GM12891 (cell line): Measurements from ENCODE around the gene H2AZ2.
"Not testable (repeated sequence)": the region's sequence is repeated elsewhere in the genome, so short reads cannot be mapped to it uniquely, and the experiment has no call there.

Experiments
- DNase-seq: peaks from one replicate; pipeline ENCODE4 v3.0.0; 2011; ENCODE audit warnings: low spot score; ENCODE audit not compliant: insufficient read length
- FAIRE-seq: peaks from 2 replicates; lab custom pipeline; 2011; peaks lifted over from hg19 to GRCh38; lab: Jason Lieb, UNC
- PAX5 ChIP-seq: IDR thresholded peaks from 2 replicates; pipeline ENCODE4 v1.6.1; 2011; ENCODE audit warnings: low read length, moderate library complexity, mild to moderate bottlenecking; ENCODE audit not compliant: insufficient read depth, severe bottlenecking
- POLR2A ChIP-seq: IDR thresholded peaks from 2 replicates; pipeline ENCODE4 v1.6.1; 2011; ENCODE audit warnings: low read depth, low read length, control low read depth
- POLR2AphosphoS5 ChIP-seq: IDR thresholded peaks from 2 replicates; pipeline ENCODE4 v1.6.1; 2011; ENCODE audit warnings: low read depth, low read length, control low read depth
- POU2F2 ChIP-seq: IDR thresholded peaks from 2 replicates; pipeline ENCODE4 v1.6.1; 2011; ENCODE audit warnings: low read depth, mild to moderate bottlenecking, control low read depth, low read length, moderate library complexity
- SPI1 ChIP-seq: IDR thresholded peaks from 2 replicates; pipeline ENCODE4 v1.6.1; 2011; ENCODE audit warnings: low read depth, low read length, control low read depth
- TAF1 ChIP-seq: IDR thresholded peaks from 2 replicates; pipeline ENCODE4 v1.6.1; 2011; ENCODE audit warnings: low read depth, low read length, control low read depth

The H2AZ2 gene

DNA sequence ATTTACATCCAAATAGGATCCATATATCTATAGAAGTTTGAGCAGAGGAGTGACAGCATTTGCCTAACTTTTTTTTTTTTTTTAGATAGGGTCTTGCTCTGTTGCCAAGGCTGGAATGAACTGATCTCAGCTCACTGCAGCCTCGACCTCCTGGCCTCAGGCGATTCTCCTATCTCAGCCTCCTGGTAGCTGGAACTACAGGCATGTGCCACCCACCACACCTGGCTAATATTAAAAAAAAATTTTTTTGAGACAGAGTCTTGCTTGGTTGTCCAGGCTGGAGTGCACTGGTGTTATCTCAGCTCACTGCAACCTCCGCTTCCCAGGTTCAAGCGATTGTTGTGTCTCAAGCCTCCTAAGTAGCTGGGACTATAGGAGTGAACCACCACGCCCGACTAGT, 36.3 kb downstream of the H2AZ2 start:
- DNase-seq (no peak), FAIRE-seq (no peak)
- no peak for TF ChIP-seq POU2F2
- TF ChIP-seq POLR2A: no peak
- TF ChIP-seq PAX5: no peak
- no peak for TF ChIP-seq POLR2AphosphoS5
- TF ChIP-seq SPI1: no peak
- TF ChIP-seq TAF1: no peak

DNA sequence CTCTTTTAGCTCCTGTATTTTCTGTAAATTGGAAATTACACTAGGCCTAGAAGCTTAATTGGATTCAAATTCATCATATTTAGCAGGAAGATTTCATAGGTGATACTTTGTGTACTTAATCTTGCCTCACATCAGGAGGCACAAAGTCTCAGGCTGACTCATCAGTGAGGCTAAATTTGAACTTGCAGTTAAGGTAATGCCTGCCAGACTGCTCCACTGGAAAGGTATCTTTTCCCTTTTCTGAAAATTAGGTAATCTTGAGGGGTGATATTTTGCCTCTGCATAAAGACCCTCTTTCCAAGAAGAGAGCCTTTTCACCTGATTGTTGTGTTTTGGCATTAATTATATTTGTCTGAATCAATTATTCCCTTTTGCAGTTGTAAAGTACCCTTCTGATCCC, 36.8 kb downstream of the H2AZ2 start:
- TF ChIP-seq SPI1 (no peak), TAF1 (no peak), POLR2AphosphoS5 (no peak), PAX5 (no peak), POLR2A (no peak), POU2F2 (no peak)
- FAIRE-seq: peak; percentile 87
- no peak for DNase-seq

DNA sequence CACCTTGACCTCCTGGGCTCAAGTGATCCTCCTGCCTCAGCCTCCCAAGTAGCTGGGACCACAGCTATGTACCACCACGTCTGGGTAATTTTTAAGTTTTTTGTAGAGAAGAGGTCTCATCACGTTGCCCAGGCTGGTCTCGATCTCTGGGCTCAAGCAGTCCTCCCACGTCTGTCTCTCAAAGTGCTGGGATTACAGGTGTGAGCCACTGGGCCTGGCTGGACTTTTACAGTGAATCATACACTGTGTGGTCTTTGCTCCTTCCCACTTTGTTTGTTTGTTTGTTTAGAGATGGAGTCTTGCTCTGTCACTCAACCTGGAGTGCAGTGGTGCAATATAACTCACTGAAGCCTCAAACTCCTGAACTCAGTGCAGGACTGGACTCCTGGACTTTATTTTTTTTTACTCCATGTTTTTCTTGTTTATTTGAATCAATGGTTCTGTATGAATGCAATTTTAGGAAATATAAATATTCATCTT, 38.9 kb downstream of the H2AZ2 start:
- FAIRE-seq (no peak), DNase-seq (no peak)
- no peak for TF ChIP-seq POLR2A
- no peak for TF ChIP-seq POU2F2

DNA sequence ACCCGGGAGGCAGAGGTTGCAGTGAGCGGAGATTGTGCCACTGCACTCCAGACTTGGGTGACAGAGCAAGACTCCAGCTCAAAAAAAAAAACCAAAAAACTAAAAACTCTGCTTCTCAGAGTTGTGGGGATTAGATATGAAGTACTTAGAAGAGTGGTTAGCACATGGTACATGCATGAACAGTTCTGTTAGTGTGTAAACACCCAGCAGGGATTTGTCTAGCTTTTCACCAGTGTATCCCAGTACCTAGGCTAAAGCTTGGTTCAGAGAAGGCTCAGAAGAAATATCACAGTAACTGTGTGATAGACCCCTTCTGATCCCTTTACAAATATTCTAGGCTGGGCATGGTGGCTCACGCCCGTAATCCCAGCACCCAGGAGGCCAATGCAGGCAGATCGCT, 41.9 kb downstream of the H2AZ2 start:
- TF ChIP-seq POLR2AphosphoS5: no peak
- no peak for TF ChIP-seq POLR2A
- TF ChIP-seq POU2F2: no peak
- TF ChIP-seq SPI1: no peak
- no peak for FAIRE-seq

DNA sequence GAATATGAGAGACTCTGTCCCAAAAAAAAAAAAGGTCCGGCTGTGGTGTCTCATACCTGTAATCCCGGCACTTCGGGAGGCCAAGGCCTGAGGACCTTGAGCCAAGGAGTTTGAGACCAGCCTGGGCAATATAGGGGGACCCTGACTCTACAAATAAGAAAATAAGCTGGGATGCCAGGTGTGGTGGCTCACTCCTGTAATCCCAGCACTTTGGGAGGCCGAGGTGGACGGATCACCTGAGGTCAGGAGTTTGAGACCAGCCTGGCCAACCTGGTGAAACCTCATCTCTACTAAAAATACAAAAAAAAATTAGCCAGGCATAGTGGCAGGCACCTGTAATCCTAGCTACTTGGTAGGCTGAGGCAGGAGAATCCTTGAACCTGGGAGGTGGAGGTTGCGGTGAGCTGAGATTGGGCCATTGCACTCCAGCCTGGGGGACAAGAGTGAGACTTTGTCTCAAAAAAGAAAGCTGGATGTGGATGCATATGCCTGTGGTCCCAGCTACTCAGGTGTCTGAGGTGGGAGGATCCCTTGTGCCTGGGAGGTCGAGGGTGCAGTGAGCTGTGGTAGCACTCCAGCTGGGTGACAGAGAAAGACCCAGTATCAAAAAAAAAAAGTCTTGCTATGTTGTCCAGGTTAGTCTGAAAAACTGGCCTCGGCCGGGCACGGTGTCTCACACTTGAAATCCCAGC, 43.9 kb downstream of the H2AZ2 start:
- not testable (repeated sequence) for DNase-seq, FAIRE-seq
- TF ChIP-seq POLR2AphosphoS5: peak; percentile 61

More for the DNA sequence above, 41.9 kb downstream of the H2AZ2 start:
- DNase-seq: no peak

DNA sequence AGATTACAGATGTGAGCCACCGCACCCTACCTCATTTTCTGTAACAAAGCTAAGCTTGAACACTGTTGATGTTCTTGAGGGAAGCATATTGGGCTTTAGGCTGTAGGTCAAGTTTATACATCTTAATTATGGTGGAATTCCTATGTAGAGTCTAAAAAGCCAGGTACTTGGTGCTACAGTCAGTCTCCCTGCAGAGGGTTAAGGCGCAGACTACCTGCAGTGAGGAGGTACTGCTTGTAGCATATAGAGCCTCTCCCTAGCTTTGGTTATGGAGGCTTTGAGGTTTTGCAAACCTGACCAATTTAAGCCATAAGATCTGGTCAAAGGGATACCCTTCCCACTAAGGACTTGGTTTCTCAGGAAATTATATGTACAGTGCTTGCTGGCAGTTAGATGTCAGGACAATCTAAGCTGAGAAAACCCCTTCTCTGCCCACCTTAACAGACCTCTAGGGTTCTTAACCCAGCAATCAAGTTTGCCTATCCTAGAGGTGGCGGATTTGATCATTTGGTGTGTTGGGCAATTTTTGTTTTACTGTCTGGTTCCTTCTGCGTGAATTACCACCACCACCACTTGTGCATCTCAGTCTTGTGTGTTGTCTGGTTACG, 45.4 kb downstream of the H2AZ2 start:
- no peak for DNase-seq
- FAIRE-seq: no peak
- TF ChIP-seq POLR2A: peak; percentile 58
- no peak for TF ChIP-seq SPI1
- no peak for TF ChIP-seq TAF1
- TF ChIP-seq POLR2AphosphoS5: peak; percentile 70; the same call in 1 of the 2 replicates
- no peak for TF ChIP-seq PAX5
- no peak for TF ChIP-seq POU2F2

DNA sequence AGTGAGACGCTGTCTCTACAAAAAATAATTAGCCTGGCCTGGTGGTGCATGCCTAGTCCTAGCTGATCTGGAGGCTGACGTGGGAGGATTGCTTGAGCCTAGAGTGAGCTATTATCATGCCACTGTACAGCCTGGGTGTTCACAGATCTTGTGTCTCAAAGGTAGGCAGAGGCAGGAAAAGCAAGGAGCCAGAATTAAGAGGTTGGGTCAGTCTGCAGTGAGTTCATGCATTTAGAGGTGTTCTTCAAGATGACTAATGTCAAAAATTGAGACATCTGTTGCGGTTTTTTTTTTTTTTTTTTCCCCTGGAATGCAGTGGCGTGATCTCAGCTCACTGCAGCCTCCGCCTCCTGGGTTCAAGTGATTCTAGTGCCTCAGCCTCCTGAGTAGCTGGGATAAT, 46.0 kb downstream of the H2AZ2 start:
- TF ChIP-seq POLR2A: peak; percentile 71
- no peak for TF ChIP-seq PAX5
- no peak for TF ChIP-seq POU2F2
- TF ChIP-seq SPI1: no peak
- TF ChIP-seq POLR2AphosphoS5: 0 out of 2 replicates have a peak, but pooled peaks have one; percentile 23
- no peak for TF ChIP-seq TAF1
- DNase-seq (no peak), FAIRE-seq (no peak)

DNA sequence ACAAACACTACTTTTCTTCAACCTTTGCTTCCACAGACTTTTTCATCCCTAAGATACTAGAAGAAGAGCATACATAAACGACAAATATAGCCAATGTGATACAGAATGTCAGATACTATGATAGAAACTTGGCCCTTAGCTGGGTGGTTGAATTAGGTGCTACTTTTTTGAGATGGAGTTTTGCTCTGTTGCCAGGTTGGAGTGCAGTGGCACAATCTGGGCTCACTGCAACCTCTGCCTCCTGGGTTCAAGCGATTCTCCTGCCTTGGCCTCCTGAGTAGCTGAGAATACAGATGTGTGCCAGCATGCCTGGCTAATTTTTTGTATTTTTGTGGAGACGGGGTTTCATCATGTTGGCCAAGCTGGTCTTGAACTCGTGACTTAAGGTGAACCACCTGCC, 47.9 kb downstream of the H2AZ2 start:
- FAIRE-seq: no peak

DNA sequence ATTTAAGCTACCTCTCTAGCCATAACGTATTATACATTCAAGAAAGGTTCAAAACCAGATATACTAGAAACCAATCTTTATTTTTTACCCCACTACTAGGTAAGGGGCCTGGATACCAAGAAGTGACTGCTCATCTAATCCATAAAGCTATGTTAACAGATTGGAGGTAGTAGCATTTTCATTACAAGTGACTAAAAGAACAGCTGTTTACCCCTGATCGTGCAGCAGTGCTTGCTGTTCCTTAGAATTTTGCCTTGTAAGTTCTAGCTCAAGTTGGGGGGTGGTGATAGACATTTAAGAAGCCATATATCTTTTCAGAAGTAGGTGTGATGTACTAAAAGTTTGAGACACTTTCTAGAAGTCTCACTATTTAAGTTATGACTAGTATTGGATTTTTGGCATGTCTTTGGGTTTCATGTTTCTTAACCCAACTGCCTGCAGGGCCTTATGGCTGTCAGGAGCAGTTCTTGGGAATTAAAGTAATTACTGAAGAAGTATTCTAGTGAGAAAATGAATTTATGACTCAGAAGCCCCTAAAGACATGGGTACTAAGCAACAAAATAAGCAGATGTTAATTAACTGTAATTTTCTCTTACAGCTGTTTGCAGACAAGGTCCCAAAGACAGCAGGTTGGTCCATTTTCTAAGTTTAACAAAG, 49.1 kb downstream of the H2AZ2 start:
- FAIRE-seq (no peak), DNase-seq (no peak)
- no peak for TF ChIP-seq POU2F2
- no peak for TF ChIP-seq SPI1
- no peak for TF ChIP-seq POLR2AphosphoS5
- TF ChIP-seq PAX5: no peak
- TF ChIP-seq TAF1: no peak
- no peak for TF ChIP-seq POLR2A

More for the DNA sequence above, 47.9 kb downstream of the H2AZ2 start:
- DNase-seq: no peak
- TF ChIP-seq TAF1 (no peak), POLR2AphosphoS5 (no peak), POU2F2 (no peak), POLR2A (no peak), PAX5 (no peak), SPI1 (no peak)
